Panc1 (cell line): ENCODE measurements around the gene SEC16A.

ENCODE experiments used
- POLR2AphosphoS5 ChIP-seq: IDR thresholded peaks from 2 replicates; pipeline ENCODE4 v1.6.1; 2012; ENCODE audit warnings: mild to moderate bottlenecking, low read depth, low read length, moderate library complexity
- REST ChIP-seq, 2 experiments: IDR thresholded peaks; 2 replicates each; pipeline ENCODE4 v1.6.1; 2011 to 2012; ENCODE audit warnings: low read depth in 2 of 2, control low read depth in 1 of 2, low read length in 1 of 2, mild to moderate bottlenecking in 1 of 2, moderate library complexity in 1 of 2; ENCODE audit not compliant: insufficient read depth in 1 of 2
- SIN3A ChIP-seq: IDR thresholded peaks from 2 replicates; pipeline ENCODE4 v1.6.1; 2012; ENCODE audit warnings: low read depth, mild to moderate bottlenecking, low read length, moderate library complexity, borderline replicate concordance; ENCODE audit not compliant: insufficient read depth
- TCF7L2 ChIP-seq: IDR thresholded peaks from 2 replicates; pipeline ENCODE4 v1.6.1; 2011; ENCODE audit warnings: mild to moderate bottlenecking, low read depth, low read length, inconsistent platforms
- TF ChIP-seq, protein P1 (sequence below): fragments of 450-650 bp; IDR thresholded peaks from 2 replicates; pipeline ENCODE4 v1.5.1; 2017; ENCODE audit warnings: mild to moderate bottlenecking

GRCh38 chr9:136499935-136500910 lies 17.4 kb upstream of the SEC16A start:
- TF ChIP-seq, protein P1, sequence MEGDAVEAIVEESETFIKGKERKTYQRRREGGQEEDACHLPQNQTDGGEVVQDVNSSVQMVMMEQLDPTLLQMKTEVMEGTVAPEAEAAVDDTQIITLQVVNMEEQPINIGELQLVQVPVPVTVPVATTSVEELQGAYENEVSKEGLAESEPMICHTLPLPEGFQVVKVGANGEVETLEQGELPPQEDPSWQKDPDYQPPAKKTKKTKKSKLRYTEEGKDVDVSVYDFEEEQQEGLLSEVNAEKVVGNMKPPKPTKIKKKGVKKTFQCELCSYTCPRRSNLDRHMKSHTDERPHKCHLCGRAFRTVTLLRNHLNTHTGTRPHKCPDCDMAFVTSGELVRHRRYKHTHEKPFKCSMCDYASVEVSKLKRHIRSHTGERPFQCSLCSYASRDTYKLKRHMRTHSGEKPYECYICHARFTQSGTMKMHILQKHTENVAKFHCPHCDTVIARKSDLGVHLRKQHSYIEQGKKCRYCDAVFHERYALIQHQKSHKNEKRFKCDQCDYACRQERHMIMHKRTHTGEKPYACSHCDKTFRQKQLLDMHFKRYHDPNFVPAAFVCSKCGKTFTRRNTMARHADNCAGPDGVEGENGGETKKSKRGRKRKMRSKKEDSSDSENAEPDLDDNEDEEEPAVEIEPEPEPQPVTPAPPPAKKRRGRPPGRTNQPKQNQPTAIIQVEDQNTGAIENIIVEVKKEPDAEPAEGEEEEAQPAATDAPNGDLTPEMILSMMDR = no peak
- TF ChIP-seq POLR2AphosphoS5 = no peak
- no peak for TF ChIP-seq TCF7L2
- no peak for TF ChIP-seq REST (IDR thresholded peaks at IDR 0.05; ENCODE audit: insufficient read depth in 1 of 2, low read depth in 2 of 2, low read length in 1 of 2)
- no peak for TF ChIP-seq SIN3A
